ENCODE results near the gene SDC3.

The SDC3 gene

DNA sequence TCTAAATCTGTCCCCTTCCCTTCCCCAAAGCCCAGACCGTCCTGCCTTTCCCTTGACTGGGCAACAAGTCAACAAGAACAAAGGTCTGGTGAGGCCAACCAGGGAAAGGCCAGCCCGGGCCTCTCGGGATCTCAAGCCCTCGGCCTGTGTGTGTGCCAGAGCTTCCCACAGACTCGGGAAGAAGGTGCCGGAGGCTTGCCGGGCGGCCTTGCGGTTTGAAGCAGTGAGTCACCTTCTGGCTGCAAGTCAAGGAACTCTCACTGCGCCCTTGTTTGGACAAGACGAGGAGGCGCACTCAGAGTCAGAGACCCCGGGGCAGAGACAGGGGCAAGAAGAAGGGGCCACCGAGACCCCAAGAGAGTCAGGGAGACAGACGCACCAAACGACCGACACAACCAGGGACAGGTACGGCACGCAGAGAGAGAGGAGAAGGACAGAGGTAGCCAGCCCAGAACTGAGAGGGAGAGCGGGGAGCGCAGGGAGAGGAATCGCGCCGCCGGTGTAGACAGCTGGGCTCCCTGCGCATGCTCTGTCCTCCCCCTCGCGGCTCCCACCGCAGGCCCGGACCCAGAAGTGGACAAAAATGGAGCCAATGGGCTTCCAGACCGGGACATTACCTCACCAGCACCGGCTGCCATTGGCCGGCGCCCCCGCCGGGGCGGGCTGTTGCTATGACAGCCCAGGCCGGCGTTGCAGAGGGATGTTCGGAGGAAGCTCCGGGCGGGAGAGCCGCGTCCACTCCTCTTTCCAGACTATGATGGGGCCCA is 84.4 kb downstream of the SDC3 start:
- Histone ChIP-seq H3K27ac (peak overlapping the region; percentile 91 to 92), H3K4me3 (peak overlapping the region; percentile 65)
- TF ChIP-seq, protein P1, sequence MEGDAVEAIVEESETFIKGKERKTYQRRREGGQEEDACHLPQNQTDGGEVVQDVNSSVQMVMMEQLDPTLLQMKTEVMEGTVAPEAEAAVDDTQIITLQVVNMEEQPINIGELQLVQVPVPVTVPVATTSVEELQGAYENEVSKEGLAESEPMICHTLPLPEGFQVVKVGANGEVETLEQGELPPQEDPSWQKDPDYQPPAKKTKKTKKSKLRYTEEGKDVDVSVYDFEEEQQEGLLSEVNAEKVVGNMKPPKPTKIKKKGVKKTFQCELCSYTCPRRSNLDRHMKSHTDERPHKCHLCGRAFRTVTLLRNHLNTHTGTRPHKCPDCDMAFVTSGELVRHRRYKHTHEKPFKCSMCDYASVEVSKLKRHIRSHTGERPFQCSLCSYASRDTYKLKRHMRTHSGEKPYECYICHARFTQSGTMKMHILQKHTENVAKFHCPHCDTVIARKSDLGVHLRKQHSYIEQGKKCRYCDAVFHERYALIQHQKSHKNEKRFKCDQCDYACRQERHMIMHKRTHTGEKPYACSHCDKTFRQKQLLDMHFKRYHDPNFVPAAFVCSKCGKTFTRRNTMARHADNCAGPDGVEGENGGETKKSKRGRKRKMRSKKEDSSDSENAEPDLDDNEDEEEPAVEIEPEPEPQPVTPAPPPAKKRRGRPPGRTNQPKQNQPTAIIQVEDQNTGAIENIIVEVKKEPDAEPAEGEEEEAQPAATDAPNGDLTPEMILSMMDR (IDR thresholded peaks at IDR 0.05) = no peak
- peak; percentile 98 for DNase-seq (ENCODE audit: low spot score)

DNA sequence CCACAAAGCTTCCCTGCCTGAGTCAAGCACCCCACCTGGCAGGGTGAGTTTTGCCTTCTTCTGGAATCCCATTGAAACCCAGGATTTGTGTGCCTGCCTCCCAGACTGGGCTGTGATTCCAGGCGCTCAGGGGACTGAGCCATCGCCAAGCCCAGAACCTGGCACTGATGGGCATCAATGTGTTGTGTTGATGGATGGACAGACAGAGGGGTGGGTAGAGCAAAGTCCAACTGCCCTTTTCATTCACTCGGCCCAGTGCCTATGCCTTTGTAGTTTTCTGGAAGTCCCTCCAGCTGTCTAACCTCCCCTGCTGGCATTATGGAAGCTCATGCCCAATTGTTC is 85.0 kb downstream of the SDC3 start:
- DNase-seq (ENCODE audit: low spot score) = no peak
- Histone ChIP-seq H3K4me3 (peak overlapping the region; percentile 65), H3K27ac (peak overlapping the region; percentile 91 to 92)
- TF ChIP-seq, protein P1 (IDR thresholded peaks at IDR 0.05) = no peak

DNA sequence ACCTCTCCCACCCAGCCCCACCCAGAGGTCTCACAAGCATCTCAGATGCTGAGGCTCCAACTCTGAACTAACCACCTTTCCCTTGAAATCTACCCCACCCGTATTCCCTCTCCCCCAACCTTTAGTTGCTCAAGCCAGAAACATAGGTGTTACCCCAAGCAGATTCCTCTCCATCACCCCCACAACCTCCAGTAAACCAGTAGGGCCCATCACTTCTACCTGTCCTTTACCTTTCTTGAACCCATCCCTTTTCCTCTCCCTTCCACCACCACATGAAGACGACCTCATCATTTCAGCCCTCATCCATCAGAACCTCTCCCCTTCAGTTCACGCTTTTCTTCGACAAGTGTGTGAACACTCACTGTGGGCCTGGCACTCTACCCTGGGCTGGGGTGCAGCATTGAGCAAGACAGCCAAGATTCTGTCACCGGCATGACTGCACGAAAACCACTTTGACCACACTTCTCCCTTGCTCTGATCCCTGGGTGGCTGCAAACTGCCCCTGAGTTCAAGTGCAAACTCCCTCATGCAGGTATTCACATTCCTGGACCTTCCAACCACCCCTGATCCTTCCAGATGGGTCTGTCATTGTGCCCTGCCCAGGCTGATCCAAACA is 85.5 kb downstream of the SDC3 start:
- DNase-seq (ENCODE audit: low spot score) = no peak
- peak overlapping the region; percentile 65 for H3K4me3 ChIP-seq
- TF ChIP-seq, protein P1 (IDR thresholded peaks at IDR 0.05) = no peak
- peak overlapping the region; percentile 91 to 92 for H3K27ac ChIP-seq

DNA sequence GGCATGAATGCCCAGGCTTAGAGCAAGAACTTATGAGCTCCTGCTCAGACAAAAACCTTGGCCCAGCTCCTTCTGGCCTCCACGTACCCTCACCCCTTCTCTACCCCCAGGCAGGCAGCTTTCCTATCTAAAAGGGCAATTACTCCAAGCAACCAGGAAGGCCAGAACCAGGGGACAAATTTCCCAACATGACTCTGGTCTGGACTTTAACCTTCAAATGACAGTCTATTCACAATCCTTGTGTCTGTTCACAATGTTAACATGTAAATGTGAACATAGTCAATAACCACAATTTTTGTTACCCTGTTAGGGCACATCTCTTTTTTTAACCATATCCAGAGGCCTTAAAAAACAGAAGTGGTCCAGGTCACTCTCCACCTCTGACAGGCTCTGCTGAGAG is 86.6 kb downstream of the SDC3 start:
- H3K4me3 ChIP-seq = no peak overlapping the region
- TF ChIP-seq, protein P1 (IDR thresholded peaks at IDR 0.05) = no peak
- no peak for DNase-seq (ENCODE audit: low spot score)
- no peak overlapping the region for H3K27ac ChIP-seq

DNA sequence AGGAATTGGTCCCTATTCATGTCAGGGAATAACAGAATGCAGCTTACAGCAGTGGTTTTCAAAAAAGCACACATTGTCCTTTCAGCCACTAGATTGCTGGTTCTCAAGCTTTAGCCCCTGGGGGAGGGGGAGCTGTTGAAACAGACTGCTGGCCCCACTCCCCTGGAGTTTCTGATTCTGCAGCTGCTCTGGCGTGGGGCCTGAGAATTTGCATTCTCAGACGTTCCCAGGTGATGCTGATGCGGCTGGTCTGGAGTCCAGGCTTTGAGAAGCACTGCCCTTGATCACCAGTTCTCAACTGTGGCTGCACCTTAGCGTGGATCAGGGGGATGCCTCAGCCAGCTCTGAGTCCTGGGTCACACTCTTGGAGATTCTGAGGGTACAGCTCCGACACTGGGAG is 88.3 kb downstream of the SDC3 start:
- TF ChIP-seq, protein P1 (IDR thresholded peaks at IDR 0.05) = no peak
- Histone ChIP-seq H3K27ac (no peak overlapping the region), H3K4me3 (no peak overlapping the region)
- no peak for DNase-seq (ENCODE audit: low spot score)

Measured in coronary artery (tissue), 2 donors.